DOHH2 (cell line): ENCODE data around the gene GPC6.

Experiments used
- H3F3A ChIP-seq: fragments of 200-600 bp; sonication (generic), shearing (Covaris generic); 2 replicates; pipeline ENCODE4 v1.6.0; 2016; ENCODE audit warnings: antibody characterized with exemption, mild to moderate bottlenecking; ENCODE audit not compliant: control insufficient read depth, insufficient read depth
- H3K27ac ChIP-seq: fragments of 200-600 bp; sonication (generic); 2 replicates; pipeline ENCODE4 v1.5.1; 2014; ENCODE audit warnings: low read depth, mild to moderate bottlenecking, low read length, moderate library complexity
- H3K27me3 ChIP-seq: fragments of 200-600 bp; sonication (generic); 2 replicates; pipeline ENCODE4 v1.6.1; 2014; ENCODE audit warnings: mild to moderate bottlenecking, low read length, mixed read lengths; ENCODE audit not compliant: control insufficient read depth
- H3K36me3 ChIP-seq: fragments of 200-600 bp; sonication (generic); 2 replicates; pipeline ENCODE4 v1.6.1; 2014; ENCODE audit warnings: mild to moderate bottlenecking, low read length, moderate library complexity, mixed read lengths; ENCODE audit not compliant: control insufficient read depth
- H3K4me1 ChIP-seq: fragments of 200-600 bp; sonication (generic); 2 replicates; pipeline ENCODE4 v1.6.1; 2014; ENCODE audit warnings: mild to moderate bottlenecking, low read length, mixed read lengths; ENCODE audit not compliant: control insufficient read depth
- H3K4me2 ChIP-seq: fragments of 200-600 bp; sonication (generic); 2 replicates; pipeline ENCODE4 v1.6.0; 2014; ENCODE audit warnings: mild to moderate bottlenecking, low read length, moderate library complexity
- H3K4me3 ChIP-seq: fragments of 200-600 bp; sonication (generic); 2 replicates; pipeline ENCODE4 v1.5.1; 2014; ENCODE audit warnings: mild to moderate bottlenecking, low read length, mixed read lengths
- H3K79me2 ChIP-seq: fragments of 200-600 bp; sonication (generic); 2 replicates; pipeline ENCODE4 v1.6.1; 2014; ENCODE audit warnings: mild to moderate bottlenecking, low read length, mixed read lengths; ENCODE audit not compliant: control insufficient read depth
- H3K9me2 ChIP-seq: fragments of 200-600 bp; sonication (generic); replicated peaks from 2 replicates; pipeline ENCODE4 v1.6.1; 2014; ENCODE audit warnings: mild to moderate bottlenecking, low read length, mixed read lengths; ENCODE audit not compliant: control insufficient read depth
- H3K9me3 ChIP-seq: fragments of 200-600 bp; sonication (generic); 2 replicates; pipeline ENCODE4 v1.6.1; 2014; ENCODE audit warnings: antibody characterized with exemption, low read length, mixed read lengths; ENCODE audit not compliant: control insufficient read depth, insufficient read depth
- H4K20me1 ChIP-seq: fragments of 200-600 bp; sonication (generic); 2 replicates; pipeline ENCODE4 v1.6.0; 2014; ENCODE audit warnings: low read depth, mild to moderate bottlenecking, antibody characterized with exemption, low read length, moderate library complexity; ENCODE audit not compliant: control insufficient read depth, insufficient read depth
- EZH2phosphoT487 ChIP-seq: fragments of 200-600 bp; sonication (generic); IDR thresholded peaks from 2 replicates; pipeline ENCODE4 v1.6.1; 2017; ENCODE audit warnings: borderline replicate concordance, mild to moderate bottlenecking, antibody characterized with exemption, low read length, moderate library complexity, mixed read lengths
- TF ChIP-seq, protein P1 (sequence below): fragments of 200-600 bp; sonication (generic); IDR thresholded peaks from one replicate; pipeline ENCODE4 v1.5.1; 2014; ENCODE audit warnings: antibody characterized with exemption, mild to moderate bottlenecking, low read depth, low read length; ENCODE audit not compliant: poor library complexity, severe bottlenecking

The GPC6 gene

DNA sequence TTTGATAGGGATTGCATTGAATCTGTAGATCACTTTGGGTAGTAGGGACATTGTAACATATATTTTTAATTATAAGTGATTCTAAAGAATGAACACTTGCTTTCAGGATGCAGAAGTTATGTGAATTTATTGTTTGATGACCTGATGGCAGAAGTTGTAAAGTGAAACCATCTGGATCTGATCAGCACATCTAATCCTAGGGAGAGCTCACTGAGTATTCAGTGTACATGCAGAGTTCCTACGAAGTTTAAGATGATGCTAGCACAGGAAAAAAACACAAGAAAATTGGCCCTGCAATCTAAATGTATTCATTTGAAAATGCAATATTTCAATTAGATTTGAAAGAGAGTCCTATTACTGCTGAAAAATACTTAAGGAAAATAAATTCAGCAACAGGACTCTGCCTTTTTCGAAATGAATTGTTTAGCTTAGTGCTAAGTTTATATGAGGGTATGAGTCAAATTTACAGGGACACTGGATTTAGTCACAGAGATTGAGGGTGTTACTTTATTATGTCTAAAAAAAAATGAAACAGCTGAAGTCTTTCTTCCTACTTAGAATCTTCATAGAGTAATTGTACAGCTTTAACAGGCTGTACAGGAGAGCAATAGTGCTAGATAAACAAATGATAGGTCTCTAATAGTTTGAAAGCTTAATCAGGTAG is 867.2 kb downstream of the GPC6 start:
- Histone ChIP-seq H3K9me2 (no peaks in the 10 kb centered on the region), H3F3A (no peaks in the 10 kb centered on the region), H3K4me1 (no peaks in the 10 kb centered on the region), H3K9me3 (no peaks in the 10 kb centered on the region), H3K36me3 (no peaks in the 10 kb centered on the region), H3K27me3 (no peaks in the 10 kb centered on the region), H4K20me1 (no peaks in the 10 kb centered on the region), H3K27ac (no peak overlapping the region), H3K79me2 (no peaks in the 10 kb centered on the region), H3K4me2 (no peak overlapping the region), H3K4me3 (no peak overlapping the region)
- TF ChIP-seq, protein P1, sequence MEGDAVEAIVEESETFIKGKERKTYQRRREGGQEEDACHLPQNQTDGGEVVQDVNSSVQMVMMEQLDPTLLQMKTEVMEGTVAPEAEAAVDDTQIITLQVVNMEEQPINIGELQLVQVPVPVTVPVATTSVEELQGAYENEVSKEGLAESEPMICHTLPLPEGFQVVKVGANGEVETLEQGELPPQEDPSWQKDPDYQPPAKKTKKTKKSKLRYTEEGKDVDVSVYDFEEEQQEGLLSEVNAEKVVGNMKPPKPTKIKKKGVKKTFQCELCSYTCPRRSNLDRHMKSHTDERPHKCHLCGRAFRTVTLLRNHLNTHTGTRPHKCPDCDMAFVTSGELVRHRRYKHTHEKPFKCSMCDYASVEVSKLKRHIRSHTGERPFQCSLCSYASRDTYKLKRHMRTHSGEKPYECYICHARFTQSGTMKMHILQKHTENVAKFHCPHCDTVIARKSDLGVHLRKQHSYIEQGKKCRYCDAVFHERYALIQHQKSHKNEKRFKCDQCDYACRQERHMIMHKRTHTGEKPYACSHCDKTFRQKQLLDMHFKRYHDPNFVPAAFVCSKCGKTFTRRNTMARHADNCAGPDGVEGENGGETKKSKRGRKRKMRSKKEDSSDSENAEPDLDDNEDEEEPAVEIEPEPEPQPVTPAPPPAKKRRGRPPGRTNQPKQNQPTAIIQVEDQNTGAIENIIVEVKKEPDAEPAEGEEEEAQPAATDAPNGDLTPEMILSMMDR: no peak
- TF ChIP-seq EZH2phosphoT487: no peak

DNA sequence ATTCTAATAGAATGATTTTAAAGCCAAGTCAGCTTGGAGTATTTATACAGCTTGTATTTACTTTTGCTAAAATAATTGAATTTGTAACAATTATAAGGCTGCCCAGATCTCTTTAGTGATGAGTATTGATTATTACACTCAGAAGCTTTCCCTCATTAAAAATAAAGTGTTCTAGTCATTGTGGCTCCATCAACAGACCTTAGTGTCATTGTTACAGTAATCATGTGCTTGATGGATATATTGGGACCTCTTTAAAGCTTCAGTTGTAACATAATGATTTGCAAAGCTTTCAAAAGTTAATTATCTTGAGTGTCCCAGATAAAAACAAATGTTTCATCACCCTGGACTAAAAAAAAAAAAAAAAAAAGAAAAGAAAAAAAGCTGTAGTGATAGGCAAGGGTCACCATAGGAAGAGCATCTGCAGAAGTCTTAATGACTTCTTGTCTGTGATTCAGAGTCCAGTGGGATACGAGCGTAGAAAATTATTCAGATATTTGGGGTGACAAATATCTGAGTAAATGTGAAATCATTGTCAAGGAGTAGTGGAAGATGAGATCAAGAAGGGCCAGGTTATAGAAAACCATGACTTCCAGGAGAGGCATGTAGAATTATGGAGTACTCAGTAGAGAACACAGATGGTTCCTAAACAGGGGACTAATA is 883.2 kb downstream of the GPC6 start:
- Histone ChIP-seq H3K9me2 (no peaks in the 10 kb centered on the region), H3K4me2 (no peak overlapping the region), H3K27me3 (no peaks in the 10 kb centered on the region), H3F3A (no peaks in the 10 kb centered on the region), H3K27ac (no peak overlapping the region), H4K20me1 (no peaks in the 10 kb centered on the region), H3K4me1 (no peaks in the 10 kb centered on the region), H3K36me3 (no peaks in the 10 kb centered on the region), H3K79me2 (no peaks in the 10 kb centered on the region), H3K9me3 (no peaks in the 10 kb centered on the region), H3K4me3 (no peak overlapping the region)
- TF ChIP-seq EZH2phosphoT487: no peak
- TF ChIP-seq, protein P1: no peak

DNA sequence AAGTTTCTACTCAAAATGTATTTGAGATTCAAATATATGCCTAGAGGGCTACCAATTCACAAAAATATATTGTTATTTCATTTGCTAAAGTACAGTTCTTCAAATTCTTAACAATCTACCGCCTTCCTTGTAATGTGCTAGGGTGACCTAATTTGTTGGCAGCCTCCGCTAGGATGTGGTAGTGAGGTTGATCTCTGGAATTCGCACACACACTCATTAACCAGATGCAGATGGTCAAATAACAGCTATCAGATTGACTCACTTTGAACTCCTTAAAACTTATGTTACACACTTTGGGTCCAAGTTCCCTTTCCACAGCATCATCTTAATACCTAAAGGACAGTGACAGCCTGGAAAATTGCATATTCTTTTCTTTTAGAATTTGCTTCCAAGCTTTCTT is 885.6 kb downstream of the GPC6 start:
- no peaks in the 10 kb centered on the region for H3K36me3 ChIP-seq
- no peak overlapping the region for H3K4me3 ChIP-seq
- no peaks in the 10 kb centered on the region for H3K79me2 ChIP-seq
- H3K4me2 ChIP-seq: no peak overlapping the region
- TF ChIP-seq, protein P1: no peak
- no peak for TF ChIP-seq EZH2phosphoT487
- H3K9me3 ChIP-seq: no peaks in the 10 kb centered on the region
- no peaks in the 10 kb centered on the region for H3K9me2 ChIP-seq
- H4K20me1 ChIP-seq: no peaks in the 10 kb centered on the region
- no peaks in the 10 kb centered on the region for H3K27me3 ChIP-seq
- no peaks in the 10 kb centered on the region for H3K4me1 ChIP-seq
- no peak overlapping the region for H3K27ac ChIP-seq
- H3F3A ChIP-seq: no peaks in the 10 kb centered on the region
